HG02840 (cell line): ENCODE measurements around the gene ARID5B.
A peak's percentile ranks its signal among the peaks of the same experiment; 100 is the strongest.

Source experiments
- ATAC-seq: cut with Tn5 transposase; IDR thresholded peaks from one replicate; pipeline ENCODE4 v1.9.1; 2021; ENCODE audit warnings: mild to moderate bottlenecking, moderate library complexity, moderate number of reproducible peaks; ENCODE audit not compliant: unreplicated experiment, low FRiP score

ARID5B gene

GRCh38 chr10:62058476-62058875, 157.0 kb downstream of the ARID5B start:
- ATAC-seq = no peak

GRCh38 chr10:62058896-62059216, 157.4 kb downstream of the ARID5B start:
- ATAC-seq = no peak

- no peak for ATAC-seq
These were observed 157.9 kb downstream of the ARID5B start for GRCh38 chr10:62059217-62059920.

- no peak for ATAC-seq
These were observed 160.5 kb downstream of the ARID5B start for GRCh38 chr10:62062028-62062427.

- no peak for ATAC-seq
These were observed 161.4 kb downstream of the ARID5B start for GRCh38 chr10:62062752-62063512.

- no peak for ATAC-seq
These were observed 162.4 kb downstream of the ARID5B start for GRCh38 chr10:62063795-62064472.

GRCh38 chr10:62067560-62067959, 166.1 kb downstream of the ARID5B start:
- no peak for ATAC-seq

GRCh38 chr10:62068464-62068863, 167.0 kb downstream of the ARID5B start:
- ATAC-seq = no peak

GRCh38 chr10:62069452-62070178, 168.1 kb downstream of the ARID5B start:
- ATAC-seq = no peak

GRCh38 chr10:62071846-62072281, 170.4 kb downstream of the ARID5B start:
- no peak for ATAC-seq

- no peak for ATAC-seq
These were observed 171.4 kb downstream of the ARID5B start for GRCh38 chr10:62072901-62073300.

GRCh38 chr10:62073429-62073828, 171.9 kb downstream of the ARID5B start:
- ATAC-seq = no peak

- ATAC-seq = no peak
These were observed 173.9 kb downstream of the ARID5B start for GRCh38 chr10:62075414-62075813.

GRCh38 chr10:62075912-62076311, 174.4 kb downstream of the ARID5B start:
- no peak for ATAC-seq

GRCh38 chr10:62076891-62077290, 175.4 kb downstream of the ARID5B start:
- ATAC-seq = no peak

GRCh38 chr10:62077330-62078015, 176.0 kb downstream of the ARID5B start:
- ATAC-seq = no peak

- peak; percentile 70 for ATAC-seq
These were observed 178.5 kb downstream of the ARID5B start for GRCh38 chr10:62079885-62080559.

GRCh38 chr10:62080905-62081304, 179.4 kb downstream of the ARID5B start:
- no peak for ATAC-seq

- ATAC-seq = no peak
These were observed 180.1 kb downstream of the ARID5B start for GRCh38 chr10:62081341-62082270.
